H1 (cell line): ENCODE measurements around the gene SRRM3. TPM values are rescaled to one million over a fixed set of nuclear protein-coding genes. Genes with fewer than 3 reads are reported as not detected.

ENCODE experiments used
- CTCF ChIA-PET: fragments of 300-600 bp; sonication (Branson Sonifier 250); formaldehyde crosslinking; loops from one replicate; lab custom pipeline; 2021; ENCODE audit not compliant: partially characterized antibody; lab: Charles Lee
- POLR2A ChIA-PET: fragments of 300-600 bp; sonication (Branson Sonifier 250); formaldehyde crosslinking; loops from one replicate; lab custom pipeline; 2021; ENCODE audit warnings: inconsistent platforms; ENCODE audit not compliant: partially characterized antibody; lab: Charles Lee
- DNase-seq, 2 experiments: peaks; one replicate each; pipeline versions ENCODE4 v3.0.0 to v3.0.0-alpha.2; 2010 to 2022; ENCODE audit warnings: low spot score in 2 of 2, low read depth in 1 of 2, mixed read lengths in 1 of 2
- FAIRE-seq: peaks from 2 replicates; lab custom pipeline; 2011; peaks lifted over from hg19 to GRCh38; lab: Jason Lieb, UNC
- H2AFZ ChIP-seq: 2 replicates; pipeline ENCODE4 v1.8.1; 2012; ENCODE audit warnings: low read length, inconsistent platforms
- H2AK5ac ChIP-seq: 2 replicates; pipeline ENCODE4 v1.6.1; 2013; ENCODE audit warnings: low read depth, low read length
- H2BK120ac ChIP-seq: replicated peaks from 2 replicates; pipeline ENCODE3; 2013; ENCODE audit warnings: low read depth, low read length, inconsistent platforms
- H2BK12ac ChIP-seq: 2 replicates; pipeline ENCODE4 v1.6.1; 2013; ENCODE audit warnings: low read depth, low read length
- H2BK15ac ChIP-seq: 2 replicates; pipeline ENCODE4 v1.6.1; 2013; ENCODE audit warnings: low read length
- H2BK20ac ChIP-seq: 2 replicates; pipeline ENCODE4 v1.6.1; 2013; ENCODE audit warnings: low read length
- H2BK5ac ChIP-seq: 2 replicates; pipeline ENCODE4 v1.6.1; 2013; ENCODE audit warnings: low read depth, low read length
- H3K14ac ChIP-seq: 2 replicates; pipeline ENCODE4 v1.6.1; 2013; ENCODE audit warnings: inconsistent platforms; ENCODE audit not compliant: insufficient read length
- H3K18ac ChIP-seq: 2 replicates; pipeline ENCODE4 v1.6.1; 2013; ENCODE audit warnings: low read length; ENCODE audit errors: extremely low read depth
- H3K23ac ChIP-seq: 2 replicates; pipeline ENCODE4 v1.6.1; 2013; ENCODE audit warnings: inconsistent platforms; ENCODE audit not compliant: insufficient read length
- H3K23me2 ChIP-seq: 2 replicates; pipeline ENCODE4 v1.6.1; 2013; ENCODE audit warnings: low read depth, low read length
- H3K27ac ChIP-seq: 2 replicates; pipeline ENCODE4 v1.6.1; 2011; ENCODE audit warnings: low read depth, low read length, inconsistent platforms
- H3K27me3 ChIP-seq, 4 experiments: replicated peaks in 1 of 4; 1 replicate in 1 of 4; 2 replicates in 3 of 4; pipeline versions ENCODE4 v1.6.1 to v1.8.1; 2011 to 2013; ENCODE audit warnings: low read length in 3 of 4, mild to moderate bottlenecking in 3 of 4, inconsistent platforms in 2 of 4, mixed read lengths in 2 of 4, moderate library complexity in 1 of 4; ENCODE audit not compliant: control insufficient read depth in 3 of 4, insufficient read depth in 3 of 4; ENCODE audit errors: extremely low read depth in 1 of 4
- H3K36me3 ChIP-seq, 4 experiments: 2 replicates each; pipeline versions ENCODE4 v1.6.1 to v1.8.1; 2011 to 2013; ENCODE audit warnings: mild to moderate bottlenecking in 4 of 4, low read length in 3 of 4, moderate library complexity in 2 of 4, control low read depth in 1 of 4, inconsistent platforms in 1 of 4; ENCODE audit not compliant: insufficient read depth in 4 of 4, control insufficient read depth in 2 of 4
- H3K4ac ChIP-seq: replicated peaks from 2 replicates; pipeline ENCODE3; 2013; ENCODE audit warnings: low read length, low read depth, mixed read lengths, inconsistent platforms; ENCODE audit not compliant: insufficient read length
- H3K4me1 ChIP-seq, 4 experiments: replicated peaks in 1 of 4; 1 replicate in 1 of 4; 2 replicates in 3 of 4; pipeline versions ENCODE4 v1.6.1 to v1.8.1; 2011 to 2013; ENCODE audit warnings: low read length in 3 of 4, inconsistent platforms in 2 of 4, mixed read lengths in 1 of 4; ENCODE audit not compliant: insufficient read depth in 4 of 4, control insufficient read depth in 3 of 4
- H3K4me2 ChIP-seq, 2 experiments: 2 replicates each; pipeline versions ENCODE4 v1.6.1 to v1.8.1; 2011 to 2013; ENCODE audit warnings: low read depth in 2 of 2, low read length in 2 of 2, control low read depth in 1 of 2, inconsistent platforms in 1 of 2, mild to moderate bottlenecking in 1 of 2; ENCODE audit not compliant: insufficient read depth in 1 of 2
- H3K4me3 ChIP-seq, 4 experiments: fragments of 200-600, 300-600 bp in 1 of 4; sonication (generic), shearing (Covaris generic), sonication (Bioruptor Twin) in 1 of 4; 2 replicates each; pipeline versions ENCODE4 v1.5.1 to v1.8.1; 2011 to 2016; ENCODE audit warnings: low read length in 4 of 4, low read depth in 3 of 4, control low read depth in 2 of 4, inconsistent platforms in 2 of 4, mild to moderate bottlenecking in 2 of 4, mixed read lengths in 1 of 4, moderate library complexity in 1 of 4; ENCODE audit not compliant: insufficient read depth in 2 of 4; ENCODE audit errors: extremely low read depth in 1 of 4
- H3K56ac ChIP-seq: replicated peaks from 2 replicates; pipeline ENCODE3; 2013; ENCODE audit warnings: low read depth, mild to moderate bottlenecking, mixed read lengths, low read length, inconsistent platforms; ENCODE audit not compliant: insufficient read length
- H3K79me1 ChIP-seq: 2 replicates; pipeline ENCODE4 v1.6.1; 2013; ENCODE audit warnings: low read depth, low read length, control low read depth
- H3K79me2 ChIP-seq, 2 experiments: 2 replicates each; pipeline versions ENCODE4 v1.6.1 to v1.8.1; 2012 to 2013; ENCODE audit warnings: low read length in 2 of 2, mild to moderate bottlenecking in 2 of 2, inconsistent platforms in 1 of 2; ENCODE audit not compliant: insufficient read depth in 2 of 2, control insufficient read depth in 1 of 2
- H3K9ac ChIP-seq, 4 experiments: replicated peaks in 1 of 4; 1 replicate in 1 of 4; 2 replicates in 3 of 4; pipeline versions ENCODE4 v1.6.1 to v1.8.1; 2011 to 2013; ENCODE audit warnings: low read depth in 3 of 4, low read length in 3 of 4, control low read depth in 2 of 4, mild to moderate bottlenecking in 2 of 4, moderate library complexity in 2 of 4, inconsistent platforms in 1 of 4; ENCODE audit errors: extremely low read depth in 1 of 4
- H3K9me3 ChIP-seq, 2 experiments: 2 replicates each; pipeline versions ENCODE4 v1.6.1 to v1.8.1; 2012 to 2013; ENCODE audit warnings: mild to moderate bottlenecking in 2 of 2, moderate library complexity in 2 of 2, control low read depth in 1 of 2, inconsistent platforms in 1 of 2, low read depth in 1 of 2, low read length in 1 of 2, mixed read lengths in 1 of 2; ENCODE audit not compliant: insufficient read depth in 2 of 2
- H4K20me1 ChIP-seq, 2 experiments: replicated peaks in 1 of 2; 2 replicates each; pipeline versions ENCODE3 to v1.8.1; 2011 to 2013; ENCODE audit warnings: inconsistent platforms in 2 of 2, low read length in 2 of 2, mild to moderate bottlenecking in 1 of 2; ENCODE audit not compliant: insufficient read depth in 2 of 2, control insufficient read depth in 1 of 2
- H4K5ac ChIP-seq: 2 replicates; pipeline ENCODE4 v1.6.1; 2013; ENCODE audit warnings: low read length, low read depth, mixed read lengths, inconsistent platforms; ENCODE audit not compliant: insufficient read length
- H4K8ac ChIP-seq: 2 replicates; pipeline ENCODE4 v1.8.0; 2013; ENCODE audit warnings: mild to moderate bottlenecking, moderate library complexity, low read length, inconsistent platforms; ENCODE audit not compliant: insufficient read depth; ENCODE audit errors: extremely low read depth
- H4K91ac ChIP-seq: replicated peaks from 2 replicates; pipeline ENCODE3; 2013; ENCODE audit warnings: low read length, mixed read lengths, inconsistent platforms; ENCODE audit not compliant: insufficient read length
- JUN ChIP-seq: IDR thresholded peaks from 2 replicates; pipeline ENCODE4 v1.6.1; 2011; ENCODE audit warnings: low read depth, mild to moderate bottlenecking, improper control_type of control experiment, low read length
- RBBP5 ChIP-seq: IDR thresholded peaks from 2 replicates; pipeline ENCODE4 v1.7.1; 2012; ENCODE audit warnings: low read depth, mild to moderate bottlenecking, inconsistent platforms, low read length, moderate library complexity, borderline replicate concordance
- SP2 ChIP-seq: IDR thresholded peaks from 2 replicates; pipeline ENCODE4 v1.6.1; 2012; ENCODE audit warnings: mild to moderate bottlenecking, low read length, inconsistent platforms
- WGBS, 2 experiments: shearing (Covaris generic) in 1 of 2; methylation state at CpG; one replicate each; pipeline versions ENCODE4 v1.1.6 to v1.1.7; 2013 to 2015; ENCODE audit warnings: low lambda C conversion rate in 2 of 2, mixed read lengths in 2 of 2, inconsistent platforms in 1 of 2, low coverage in 1 of 2, missing lambda C conversion rate in 1 of 2; ENCODE audit not compliant: insufficient replicate concordance in 2 of 2, insufficient coverage in 1 of 2, insufficient read length in 1 of 2; ENCODE audit errors: extremely low coverage in 1 of 2, missing lambda C conversion rate in 1 of 2; 5-methylcytosine and 5-hydroxymethylcytosine counted together
- polyA plus RNA-seq, 7 experiments: library from polyadenylated mRNA; depleted of rRNA in 3 of 7; stranded (reverse) in 5 of 7; unstranded in 2 of 7; fragments of >200 nt in 5 of 7; fragments of 200-250 nt in 2 of 7; gene quantifications; 1 replicate in 5 of 7; 2 replicates in 1 of 7; 4 replicates in 1 of 7; pipeline versions ENCODE4 v1.2.1 to v1.2.3, GENCODE V29; 2011 to 2013; ENCODE audit warnings: missing spikeins in 2 of 7, mixed read lengths in 2 of 7
- total RNA-seq: library from RNA; stranded (reverse); fragmentation: NEBNext Ultra II Directional; extraction: Animal tissue kit (Norgen Biotek cat#: 25700); gene quantifications from 2 replicates; pipeline ENCODE4 v1.2.1, GENCODE V29; 2021

Gene SRRM3
- total and polyA plus RNA-seq, 2 of the 8 experiments (the other 6 are each of a cell fraction or from before 2014, with no cell fraction given): 10.4 to 17.4 TPM

- no peak overlapping the region for H2AFZ ChIP-seq
- 90% methylated on average over 9 of the region's 9 CpGs; no CpG with 5 or more reads in 1 of the 2 experiments for WGBS, 2 experiments
- H3K36me3 ChIP-seq: no peaks in the 10 kb centered on the region
- H4K8ac ChIP-seq: no peak overlapping the region
- peak overlapping the region; percentile 60; the same call in 1 of the 2 replicates for H2BK12ac ChIP-seq
- no peak overlapping the region for H3K56ac ChIP-seq
- no peak overlapping the region for H3K18ac ChIP-seq
- H3K27me3 ChIP-seq: no peaks in the 10 kb centered on the region
- no peak for DNase-seq
- TF ChIP-seq RBBP5 (no peak), SP2 (no peak), JUN (no peak)
- peak overlapping the region; percentile 12; the same call in 1 of the 2 replicates for H2BK15ac ChIP-seq
- ChIA-PET CTCF (interaction anchor here (0.5 to 5.2 kb wide), 7 partner anchors 9 to 97 kb away, joined by 3 to 51 read pairs (median 7); partner anchors contain the start of gene SRRM3), POLR2A (interaction anchor here (1.0 to 3.8 kb wide), 3 partner anchors 18 to 87 kb away, joined by 3 to 16 read pairs (median 3); no protein-coding TSS in a partner anchor)
- FAIRE-seq: no peak
- H2AK5ac ChIP-seq: no peak overlapping the region
- H3K79me1 ChIP-seq: no peaks in the 10 kb centered on the region
- H3K4me3 ChIP-seq: no peak overlapping the region
- peaks cover 12 to 28% (median 17%) of the 10 kb centered on the region in 4 experiments for H3K4me1 ChIP-seq
- H3K14ac ChIP-seq: no peak overlapping the region
- H3K4me2 ChIP-seq: no peak overlapping the region; a peak in 1 of 4 replicates
- no peak overlapping the region for H4K91ac ChIP-seq
- H3K9me3 ChIP-seq: no peaks in the 10 kb centered on the region
- no peak overlapping the region for H3K23ac ChIP-seq
- H4K5ac ChIP-seq: no peak overlapping the region
- H3K4ac ChIP-seq: peak overlapping the region; percentile 28
- no peak overlapping the region for H3K9ac ChIP-seq
- H3K23me2 ChIP-seq: no peaks in the 10 kb centered on the region
- no peak overlapping the region; the same call in 1 of the 2 replicates for H2BK20ac ChIP-seq
- no peak overlapping the region for H2BK5ac ChIP-seq
- no peaks in the 10 kb centered on the region for H4K20me1 ChIP-seq
- no peak overlapping the region for H2BK120ac ChIP-seq
- no peaks in the 10 kb centered on the region for H3K79me2 ChIP-seq
- no peak overlapping the region for H3K27ac ChIP-seq
Observed at GRCh38 chr7:76216381-76217082, 14.8 kb downstream of the SRRM3 start.
